SKM-1 (cell line): ENCODE results near the gene MAPK8IP1.

Source experiments
- DNase-seq: peaks from one replicate; lab custom pipeline; 2025; ENCODE audit not compliant: unreplicated experiment; lab: John Stamatoyannopoulos, UW

Gene MAPK8IP1

DNA sequence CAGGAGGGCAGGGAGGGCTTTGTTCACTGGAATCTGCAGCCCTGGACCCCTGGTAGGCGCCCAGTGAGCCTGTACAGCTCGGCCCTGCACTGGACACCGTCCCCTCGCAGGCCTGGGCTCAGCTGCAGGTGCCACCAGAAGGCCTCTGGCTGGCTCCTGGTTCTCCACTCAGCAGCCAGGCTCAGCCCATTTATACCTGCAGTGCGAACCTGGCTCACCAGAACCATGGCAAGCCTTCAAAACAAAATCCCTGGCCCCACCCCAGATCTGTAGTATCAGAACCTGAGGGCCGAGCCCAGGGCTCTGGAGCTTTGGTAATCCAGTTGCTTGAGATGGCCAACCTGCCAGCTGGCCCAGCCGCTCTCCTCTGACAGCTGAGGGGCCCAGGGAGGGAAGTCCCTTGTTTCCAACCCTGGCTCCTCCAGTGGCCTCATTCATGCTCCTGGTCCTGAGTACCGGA is 22.5 kb downstream of the MAPK8IP1 start:
- DNase-seq = no peak

DNA sequence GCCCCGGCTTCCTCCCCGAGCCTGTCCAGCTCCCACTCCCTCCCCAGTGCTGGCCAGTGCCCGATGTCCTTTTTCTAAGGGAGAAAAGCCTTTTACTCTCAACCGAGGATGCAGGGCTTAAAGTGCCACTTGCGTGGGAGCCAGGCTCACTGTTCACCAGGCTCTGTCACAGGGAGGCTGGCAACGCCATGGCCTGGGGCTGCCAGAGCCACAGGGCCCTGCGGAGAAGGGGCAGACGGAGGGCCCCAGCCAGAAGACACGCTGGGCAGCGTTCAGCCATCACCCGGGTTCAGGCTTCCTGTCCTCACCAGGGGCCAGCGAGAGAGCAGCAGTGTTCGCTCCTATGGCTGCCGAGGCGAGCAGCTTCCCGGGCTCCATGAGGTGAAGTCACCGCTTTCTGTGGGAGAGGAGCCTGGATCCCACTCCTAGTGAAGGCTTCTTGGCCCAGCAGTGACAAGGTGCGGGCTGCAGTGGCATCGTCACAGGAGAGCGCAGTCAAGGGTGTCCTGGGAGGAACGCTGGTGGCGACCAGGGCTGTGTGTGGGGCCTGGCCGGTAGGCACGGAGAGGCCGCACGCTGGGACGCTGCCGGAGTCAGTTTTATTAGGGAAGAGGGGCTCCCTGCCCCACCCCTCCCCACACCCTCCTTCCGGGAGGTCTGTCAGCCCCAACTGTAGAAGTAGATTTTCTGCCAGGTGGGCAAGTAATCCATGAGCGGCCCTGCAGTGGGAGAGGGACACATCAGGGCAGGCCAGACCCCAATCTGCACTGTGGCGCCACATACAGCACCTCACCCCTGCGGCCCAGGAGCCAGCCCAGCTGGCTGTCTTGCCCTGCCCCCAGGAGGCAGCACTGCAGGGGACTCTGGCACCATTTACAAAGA is 24.4 kb downstream of the MAPK8IP1 start:
- DNase-seq = no peak

- no peak for DNase-seq
Observed at GRCh38 chr11:45910623-45911022, 25.2 kb downstream of the MAPK8IP1 start.

DNA sequence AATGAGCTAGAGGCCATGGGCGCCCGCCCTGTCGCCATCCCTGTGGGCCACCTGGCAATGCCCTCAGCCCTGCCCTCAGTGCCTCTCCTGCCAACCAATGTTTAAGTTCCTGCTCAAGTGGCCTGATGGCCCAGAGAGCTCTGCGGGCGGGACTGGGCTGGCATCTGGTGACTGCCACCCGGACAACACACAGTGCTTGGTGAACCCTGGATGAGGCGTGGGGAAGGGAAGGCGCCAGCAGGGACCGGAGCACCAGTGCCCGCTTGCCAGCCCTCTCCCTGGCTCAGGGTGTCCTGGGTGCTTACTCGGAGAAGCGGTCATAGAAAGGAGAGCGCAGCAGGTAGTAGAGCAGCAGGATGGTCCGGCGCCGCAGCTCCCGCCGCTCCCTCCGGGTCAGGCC is 28.1 kb downstream of the MAPK8IP1 start:
- no peak for DNase-seq

DNA sequence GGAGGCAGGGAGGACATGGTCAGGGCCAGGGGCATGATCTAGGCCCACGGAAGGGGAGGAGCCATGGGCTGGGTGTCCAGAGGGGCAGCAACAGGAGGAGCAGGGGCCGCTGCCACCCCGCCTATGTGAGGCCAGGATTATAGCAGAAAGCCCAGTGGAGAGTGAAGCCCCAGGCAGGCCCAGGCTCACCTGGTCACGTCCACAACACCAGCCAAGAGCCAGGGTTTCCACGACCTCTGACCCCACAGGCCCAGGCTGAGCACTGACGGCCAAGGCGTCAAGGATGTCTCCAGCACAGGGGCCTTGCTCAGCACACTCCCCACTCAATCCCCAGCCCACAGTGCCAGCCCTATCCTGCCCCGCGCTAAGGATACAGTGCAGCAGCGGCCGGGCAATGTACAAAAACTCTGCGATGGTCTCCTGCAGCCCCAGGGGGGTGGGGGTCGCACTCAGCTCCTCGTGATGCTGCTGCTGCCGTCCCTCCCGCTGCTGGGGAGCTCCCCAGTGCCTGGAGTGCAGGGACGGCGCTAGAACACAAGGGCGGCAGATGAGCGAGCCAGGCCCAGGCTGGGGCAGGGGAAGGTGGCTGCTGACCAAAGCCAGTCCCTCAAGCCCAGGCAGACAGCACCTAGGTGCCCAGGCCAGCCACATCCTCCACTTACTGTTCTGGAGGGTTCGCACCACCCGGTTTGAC is 28.6 kb downstream of the MAPK8IP1 start:
- DNase-seq = no peak

- no peak for DNase-seq
Observed at GRCh38 chr11:45915446-45915845, 30.0 kb downstream of the MAPK8IP1 start.

DNA sequence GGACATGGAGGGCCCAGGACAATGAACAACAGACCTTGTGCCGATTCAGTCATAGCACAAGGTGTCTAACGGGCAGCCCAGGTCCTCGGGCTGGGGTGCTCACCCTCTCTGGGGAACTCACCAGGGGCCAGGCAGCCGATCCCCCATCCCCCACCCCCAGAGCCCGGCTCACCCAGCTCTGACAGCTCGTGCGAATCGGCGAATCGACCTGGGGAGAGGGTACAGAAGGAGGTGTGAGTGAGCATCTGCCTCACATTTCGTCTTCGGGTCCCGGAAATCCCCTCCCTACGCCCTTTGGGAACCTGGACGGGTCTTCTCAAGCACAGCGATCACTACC is 31.8 kb downstream of the MAPK8IP1 start:
- DNase-seq = no peak

DNA sequence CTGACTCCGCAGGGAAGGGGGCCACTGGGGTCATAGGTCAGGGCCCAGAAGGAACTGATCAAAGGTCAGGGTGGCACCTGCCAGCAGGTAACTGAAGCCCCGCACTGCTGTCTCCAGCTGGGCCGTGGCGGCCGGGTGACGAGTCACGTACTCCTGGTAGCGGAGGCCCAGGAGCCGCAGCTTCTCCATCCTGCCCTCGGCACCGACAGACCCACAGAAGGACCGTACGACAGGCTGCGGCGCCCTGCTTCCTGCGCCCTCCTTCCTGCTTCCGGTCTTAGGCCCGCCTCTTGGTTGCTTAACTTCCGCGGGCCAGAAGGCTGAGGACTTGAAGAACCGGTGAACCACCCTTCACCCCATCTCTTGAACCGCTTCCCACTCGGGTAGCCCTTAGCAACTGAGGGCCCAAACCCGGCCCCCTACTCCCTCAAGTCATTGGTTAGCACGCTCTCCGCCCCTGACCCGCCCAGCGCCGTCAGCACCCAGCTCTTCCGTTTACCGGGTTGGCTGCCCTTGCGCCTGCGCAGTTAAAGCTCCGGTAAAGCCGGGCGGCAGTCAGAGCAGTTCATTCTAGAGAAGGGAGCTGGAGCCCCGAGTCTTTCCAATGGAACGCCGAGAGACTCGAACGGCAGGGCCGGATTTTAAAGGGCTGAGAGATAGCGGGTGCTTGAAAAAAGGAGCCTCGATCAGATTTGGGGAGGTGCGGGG is 32.3 kb downstream of the MAPK8IP1 start, which contains the start of gene PEX16:
Gene PEX16, minus strand, starts transcription at position 255 of the 708 bp plus-strand sequence. Its CDS starts 66 bp downstream, at position 189.
- DNase-seq = peak; percentile 98

DNA sequence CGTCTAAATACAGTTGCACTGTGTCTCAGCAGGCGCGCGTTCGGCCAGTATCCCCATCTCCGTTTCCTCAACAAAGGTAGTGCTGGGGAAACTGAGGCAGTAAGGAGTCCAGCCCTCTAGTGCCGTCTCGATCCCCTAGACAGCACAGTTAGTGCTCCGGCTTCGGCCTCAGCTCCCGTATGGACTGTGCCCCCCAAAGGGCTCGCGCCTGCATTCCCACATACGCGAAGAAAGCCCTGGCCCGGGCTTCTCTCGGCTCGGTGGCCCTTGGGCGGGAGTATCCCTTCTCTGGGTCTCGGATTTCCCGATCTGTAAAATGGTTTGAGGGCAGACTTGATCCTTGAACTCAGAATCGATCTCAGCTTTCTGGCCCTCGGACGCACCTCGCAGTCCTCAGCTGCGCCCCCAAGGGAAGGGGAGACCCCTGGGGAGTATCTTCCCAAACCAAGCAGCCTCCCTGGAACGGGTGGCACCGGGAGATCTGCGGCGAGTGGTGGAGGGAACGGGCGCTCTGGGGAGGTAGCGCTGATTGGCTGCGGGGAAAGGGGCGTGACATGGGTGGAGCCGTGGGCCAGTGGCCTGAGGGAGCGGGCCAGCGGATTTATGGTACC is 33.0 kb downstream of the MAPK8IP1 start:
- DNase-seq = peak; percentile 46

DNA sequence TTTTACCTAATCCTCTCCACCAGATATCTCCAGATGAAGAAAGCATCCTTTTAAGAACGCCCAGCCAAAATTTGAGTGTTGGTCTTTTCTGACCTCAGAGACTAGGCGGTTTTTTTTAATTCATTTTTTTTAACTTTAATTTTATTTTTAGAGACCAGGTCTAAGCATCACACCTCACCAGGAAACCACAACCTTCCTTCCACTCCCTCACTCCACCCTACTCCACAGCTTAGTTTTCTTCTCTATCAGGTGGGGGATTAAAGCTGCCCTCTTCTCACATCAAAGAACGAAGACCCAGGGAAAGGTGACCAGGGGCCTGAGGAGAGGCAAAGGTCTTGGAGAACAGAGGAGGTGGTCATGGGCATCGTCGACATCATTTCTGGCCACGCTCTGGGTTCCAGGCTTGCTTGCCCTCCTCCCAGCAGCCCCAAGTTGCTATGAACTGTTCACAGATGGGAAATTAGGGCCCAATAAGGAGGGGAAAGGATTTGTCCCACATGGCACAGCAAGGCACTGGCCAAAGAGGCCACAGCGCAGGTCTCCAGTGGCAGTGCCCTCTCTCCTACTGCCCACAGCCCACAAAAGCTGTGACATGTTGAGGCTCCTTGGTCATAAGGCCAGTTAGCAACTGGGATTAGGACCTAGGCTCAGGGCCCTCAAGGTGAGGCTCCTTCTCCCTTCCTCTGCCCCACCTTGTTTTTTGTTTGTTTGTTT is 33.7 kb downstream of the MAPK8IP1 start:
- no peak for DNase-seq

DNA sequence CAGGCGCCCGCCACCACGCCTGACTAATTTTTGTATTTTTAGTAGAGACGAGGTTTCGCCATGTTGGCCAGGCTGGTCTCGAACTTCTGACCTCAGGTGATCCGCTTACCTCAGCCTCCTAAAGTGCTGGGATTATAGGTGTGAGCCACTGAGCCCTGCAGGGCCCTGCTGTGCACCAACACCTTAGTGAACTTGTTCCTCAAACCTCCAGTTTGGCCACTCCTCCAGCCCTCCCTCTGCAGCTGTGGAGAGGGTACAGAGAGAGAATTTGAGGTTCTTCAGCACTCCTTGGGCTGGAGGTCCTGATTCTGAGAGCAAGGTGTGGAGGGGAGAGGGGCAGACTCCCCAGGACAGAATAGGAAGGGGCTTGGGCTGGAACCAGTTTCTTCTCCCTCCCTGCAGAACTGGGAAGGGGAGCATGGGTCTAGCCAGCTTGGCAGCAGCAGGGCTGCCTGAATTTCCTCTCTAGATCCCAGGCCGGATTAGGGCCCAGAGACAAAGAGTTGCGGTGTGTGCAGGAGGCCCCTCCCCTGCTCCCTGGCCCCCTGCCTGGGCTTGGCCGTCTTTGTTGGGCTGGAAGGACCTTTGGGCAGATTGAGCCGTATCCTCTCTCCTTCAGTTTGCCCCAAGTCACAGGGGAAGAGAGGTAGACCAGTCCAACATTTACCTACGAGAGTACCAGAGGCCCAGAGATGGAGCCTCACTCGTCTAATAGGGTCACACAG is 34.5 kb downstream of the MAPK8IP1 start:
- DNase-seq = no peak

DNA sequence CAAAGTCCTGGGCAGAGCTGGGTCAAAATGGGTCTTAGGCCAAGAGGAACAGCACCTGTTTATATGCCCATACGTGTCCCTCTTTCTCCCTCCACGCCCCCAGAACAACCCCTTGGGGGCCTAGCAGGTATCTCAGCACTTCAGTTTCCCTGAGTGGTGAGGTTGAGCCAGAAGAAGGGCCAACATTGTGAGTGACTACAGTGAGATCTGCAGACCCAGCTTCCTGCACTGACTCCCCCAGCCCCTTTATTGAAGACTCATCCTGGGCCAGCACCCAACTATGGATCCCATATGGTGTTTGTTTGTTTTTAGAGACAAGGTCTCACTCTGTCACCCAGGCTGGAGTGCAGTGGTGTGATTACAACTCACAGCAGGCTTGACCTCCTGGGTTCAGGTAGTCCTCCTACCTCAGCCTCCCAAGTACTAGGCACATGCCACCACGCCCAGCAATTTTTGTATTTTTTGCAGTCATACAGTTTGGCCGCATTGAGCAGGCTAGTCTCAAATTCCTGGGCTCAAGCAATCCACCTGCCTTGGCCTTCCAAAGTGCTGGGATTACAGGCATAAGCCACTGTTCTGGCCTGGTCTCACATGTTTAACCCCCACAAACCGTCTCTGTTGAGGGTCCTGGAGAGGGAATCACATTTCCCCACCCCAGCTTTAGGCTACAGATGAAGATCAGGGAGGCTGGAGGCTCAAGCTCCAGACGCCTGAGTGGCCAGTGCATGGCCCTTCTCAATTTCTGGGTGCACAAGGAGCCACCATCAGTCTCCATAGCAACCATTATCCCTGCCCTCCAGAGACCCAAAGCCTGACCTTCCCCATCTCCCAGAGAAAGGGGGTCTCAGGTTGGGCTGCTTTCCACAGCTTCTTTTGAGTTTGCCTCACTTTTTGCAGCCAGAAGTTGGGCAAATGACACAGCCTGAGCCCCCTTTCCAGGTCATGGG is 35.4 kb downstream of the MAPK8IP1 start:
- DNase-seq = no peak

- no peak for DNase-seq
Observed at GRCh38 chr11:45921561-45922424, 36.3 kb downstream of the MAPK8IP1 start.

DNA sequence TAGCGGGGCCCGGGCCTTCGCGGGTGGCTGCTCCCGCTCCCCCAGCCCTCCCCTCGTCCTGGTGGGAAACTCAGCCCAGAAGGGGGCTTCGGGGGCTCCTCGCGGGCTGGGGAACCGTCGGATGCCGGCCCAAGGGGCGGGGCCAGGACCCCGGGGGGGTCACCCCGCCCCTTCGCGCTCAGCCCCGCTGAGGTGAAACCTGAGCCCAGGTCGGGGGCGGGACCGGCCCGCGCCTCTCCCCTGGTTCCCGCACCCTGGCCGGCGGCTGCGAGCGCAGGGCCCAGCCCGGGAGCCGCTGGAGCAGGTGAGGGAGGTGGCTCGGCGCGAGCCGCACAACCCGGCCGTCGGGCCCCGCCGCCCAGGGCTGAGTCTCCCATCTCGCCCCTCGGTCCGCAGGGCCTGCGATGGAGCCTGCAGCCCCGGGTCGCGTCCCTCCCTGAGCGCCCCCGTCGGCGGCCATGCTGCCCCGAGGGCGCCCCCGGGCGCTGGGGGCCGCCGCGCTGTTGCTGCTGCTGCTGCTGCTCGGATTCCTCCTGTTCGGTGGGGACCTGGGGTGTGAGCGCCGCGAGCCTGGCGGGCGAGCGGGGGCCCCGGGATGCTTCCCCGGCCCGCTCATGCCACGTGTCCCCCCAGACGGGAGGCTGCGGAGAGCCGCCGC is 37.1 kb downstream of the MAPK8IP1 start, which contains the start of gene LARGE2:
Gene LARGE2, plus strand, starts transcription at position 232 of the 658 bp plus-strand sequence. Its CDS starts 227 bp downstream, at position 459.
- DNase-seq = no peak

- DNase-seq = no peak
Observed at GRCh38 chr11:45924036-45924915, 38.8 kb downstream of the MAPK8IP1 start.

DNA sequence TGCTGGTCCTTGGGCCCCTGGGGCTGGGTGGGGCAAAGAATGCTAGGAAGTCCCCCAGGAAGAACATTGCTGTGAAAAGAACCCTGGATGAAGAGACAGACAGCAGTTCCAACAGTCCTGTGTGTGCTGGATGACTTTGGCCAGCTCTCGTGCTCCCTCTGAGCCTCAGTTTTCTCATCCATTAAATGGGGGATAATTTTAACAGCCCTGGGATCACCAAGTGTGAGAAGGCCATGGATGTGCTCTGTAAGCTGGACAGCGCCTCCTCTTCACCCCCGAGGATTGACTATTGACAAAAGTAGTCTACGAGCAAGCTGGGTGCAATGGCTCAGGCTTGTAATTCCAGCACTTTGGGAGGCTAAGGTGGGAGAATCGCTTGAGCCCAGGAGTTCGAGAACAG is 39.5 kb downstream of the MAPK8IP1 start:
- no peak for DNase-seq
